Transverse colon (tissue), 4 donors: ENCODE results near the gene LRRC4C. TPM values are rescaled to one million over a fixed set of nuclear protein-coding genes. Genes with fewer than 3 reads are reported as not detected.
"Not testable (repeated sequence)": the region's sequence is repeated elsewhere in the genome, so short reads cannot be mapped to it uniquely, and the experiment has no call there.

Source experiments
- DNase-seq: peaks from one replicate; pipeline ENCODE4 v3.0.0-alpha.2; 2019
- H3K27ac ChIP-seq, 4 donors: fragments of 200-600 bp; sonication (generic); 2 replicates each; pipeline ENCODE4 v1.5.1; 2016 to 2018; ENCODE audit warnings: inconsistent platforms in 4 of 4
- H3K27me3 ChIP-seq: fragments of 200-600 bp; sonication (generic); 2 replicates; pipeline ENCODE4 v1.5.1; 2017; ENCODE audit warnings: inconsistent platforms
- H3K36me3 ChIP-seq, 4 donors: fragments of 200-600 bp; sonication (generic); 2 replicates each; pipeline ENCODE4 v1.5.1; 2017 to 2019; ENCODE audit warnings: inconsistent platforms in 4 of 4
- H3K4me1 ChIP-seq, 4 donors: fragments of 200-600 bp; sonication (generic); 2 replicates each; pipeline ENCODE4 v1.5.1; 2017 to 2020; ENCODE audit warnings: inconsistent platforms in 4 of 4
- H3K4me3 ChIP-seq, 4 donors: fragments of 200-600 bp; sonication (generic); 1 replicate in 1 of 4; 2 replicates in 3 of 4; pipeline versions ENCODE4 v1.5.1 to v1.6.1; 2017 to 2019; ENCODE audit warnings: inconsistent platforms in 4 of 4
- H3K9me3 ChIP-seq, 2 donors: fragments of 200-600 bp; sonication (generic); 2 replicates each; pipeline ENCODE4 v1.5.1; 2017 to 2019; ENCODE audit warnings: inconsistent platforms in 2 of 2
- EP300 ChIP-seq: sonication (generic); formaldehyde crosslinking; IDR thresholded peaks from one replicate; pipeline ENCODE4 v1.6.1; 2017; ENCODE audit warnings: antibody characterized with exemption, low read depth
- POLR2A ChIP-seq: fragments of 450-650 bp; IDR thresholded peaks from one replicate; pipeline ENCODE4 v1.6.1; 2016; ENCODE audit warnings: antibody characterized with exemption, mild to moderate bottlenecking, moderate library complexity
- POLR2AphosphoS5 ChIP-seq, 3 donors: sonication (generic); formaldehyde crosslinking; IDR thresholded peaks; one replicate each; pipeline ENCODE4 v1.6.1; 2016; ENCODE audit warnings: antibody characterized with exemption in 3 of 3
- WGBS, 2 donors: methylation state at CpG; one replicate each; pipeline ENCODE4 v1.1.5; 2018; ENCODE audit warnings: low coverage in 1 of 2; 5-methylcytosine and 5-hydroxymethylcytosine counted together
- in situ Hi-C, 4 donors: fragments of 200-750 bp; cut with MboI; loops; one replicate each; pipeline versions ENCODE4 v1.15.0 to v1.15.1; 2017; ENCODE audit warnings: low sequenced_read_pairs in 3 of 4, low pct_ligation_motif_present in 1 of 4, low pct_unique_long_range_greater_than_20kb in 1 of 4
- intact Hi-C: fragments of 100-400 bp; cut with DNase I; formaldehyde crosslinking; loops from one replicate; pipeline ENCODE4 v1.15.1; 2023; ENCODE audit warnings: low total_unique reads
- total RNA-seq, 4 donors: library from RNA; depleted of rRNA; stranded (reverse); fragments of >200 nt; gene quantifications; one replicate each; pipeline ENCODE4 v1.1.0, GENCODE V29; 2016
- TF ChIP-seq, protein P1 (sequence below), 5 experiments: fragments of 200-600 bp in 3 of 5; fragments of 450-650 bp in 2 of 5; sonication (generic) in 3 of 5; IDR thresholded peaks; 1 replicate in 2 of 5; 2 replicates in 3 of 5; pipeline ENCODE4 v1.5.1; 2016 to 2017; ENCODE audit warnings: antibody characterized with exemption in 5 of 5, inconsistent platforms in 3 of 5, mild to moderate bottlenecking in 2 of 5, moderate library complexity in 1 of 5

Gene LRRC4C
- total RNA-seq, 4 donors from 2014 or later = 0.55 to 1.9 (median 0.64) TPM; not detected in 1

DNA sequence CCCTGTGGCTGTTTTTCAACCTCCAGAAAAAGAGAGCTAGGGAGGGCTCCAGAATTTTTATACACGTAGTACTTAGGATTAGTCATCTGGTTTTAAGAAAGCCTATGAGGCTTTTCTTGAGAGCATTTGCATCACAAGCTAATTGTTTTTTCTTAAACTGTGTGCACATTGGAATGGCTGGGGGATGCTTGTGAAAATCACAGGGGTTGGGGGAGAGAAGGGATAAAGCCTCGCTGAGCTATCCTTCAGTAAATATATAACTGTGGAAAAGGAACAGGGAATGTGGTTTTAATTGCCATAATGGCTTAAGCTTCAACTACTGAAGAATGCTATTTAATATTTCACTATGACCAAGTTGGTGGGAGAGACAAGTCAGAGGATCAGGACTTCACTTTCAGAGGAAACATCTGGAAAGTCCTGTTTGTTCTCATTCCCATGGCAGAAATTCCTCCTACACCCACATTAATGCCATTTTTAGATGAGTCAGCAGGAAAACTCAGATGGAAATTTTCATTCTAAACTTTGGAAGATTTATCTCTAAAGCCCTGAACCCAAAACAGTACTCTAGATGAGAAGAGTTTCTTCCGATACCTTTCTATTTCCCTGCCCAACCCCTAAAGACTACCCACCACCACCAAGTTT is 591.3 kb downstream of the LRRC4C start:
- TF ChIP-seq EP300 (no peak), POLR2A (no peak), POLR2AphosphoS5 (IDR thresholded peaks at IDR 0.05) (no peak)
- TF ChIP-seq, protein P1, sequence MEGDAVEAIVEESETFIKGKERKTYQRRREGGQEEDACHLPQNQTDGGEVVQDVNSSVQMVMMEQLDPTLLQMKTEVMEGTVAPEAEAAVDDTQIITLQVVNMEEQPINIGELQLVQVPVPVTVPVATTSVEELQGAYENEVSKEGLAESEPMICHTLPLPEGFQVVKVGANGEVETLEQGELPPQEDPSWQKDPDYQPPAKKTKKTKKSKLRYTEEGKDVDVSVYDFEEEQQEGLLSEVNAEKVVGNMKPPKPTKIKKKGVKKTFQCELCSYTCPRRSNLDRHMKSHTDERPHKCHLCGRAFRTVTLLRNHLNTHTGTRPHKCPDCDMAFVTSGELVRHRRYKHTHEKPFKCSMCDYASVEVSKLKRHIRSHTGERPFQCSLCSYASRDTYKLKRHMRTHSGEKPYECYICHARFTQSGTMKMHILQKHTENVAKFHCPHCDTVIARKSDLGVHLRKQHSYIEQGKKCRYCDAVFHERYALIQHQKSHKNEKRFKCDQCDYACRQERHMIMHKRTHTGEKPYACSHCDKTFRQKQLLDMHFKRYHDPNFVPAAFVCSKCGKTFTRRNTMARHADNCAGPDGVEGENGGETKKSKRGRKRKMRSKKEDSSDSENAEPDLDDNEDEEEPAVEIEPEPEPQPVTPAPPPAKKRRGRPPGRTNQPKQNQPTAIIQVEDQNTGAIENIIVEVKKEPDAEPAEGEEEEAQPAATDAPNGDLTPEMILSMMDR (IDR thresholded peaks at IDR 0.05) = no peak
- DNase-seq = no peak
- in situ Hi-C loops = no loop called here
- H3K4me3 ChIP-seq = no peak overlapping the region
- no peaks in the 10 kb centered on the region for H3K27me3 ChIP-seq
- WGBS, 2 donors = 55 to 64% methylated on average over 3 of the region's 3 CpGs
- no peaks in the 10 kb centered on the region for H3K9me3 ChIP-seq
- H3K27ac ChIP-seq = no peak overlapping the region
- no peaks in the 10 kb centered on the region for H3K36me3 ChIP-seq
- intact Hi-C loops = no loop called here
- no peaks in the 10 kb centered on the region for H3K4me1 ChIP-seq

DNA sequence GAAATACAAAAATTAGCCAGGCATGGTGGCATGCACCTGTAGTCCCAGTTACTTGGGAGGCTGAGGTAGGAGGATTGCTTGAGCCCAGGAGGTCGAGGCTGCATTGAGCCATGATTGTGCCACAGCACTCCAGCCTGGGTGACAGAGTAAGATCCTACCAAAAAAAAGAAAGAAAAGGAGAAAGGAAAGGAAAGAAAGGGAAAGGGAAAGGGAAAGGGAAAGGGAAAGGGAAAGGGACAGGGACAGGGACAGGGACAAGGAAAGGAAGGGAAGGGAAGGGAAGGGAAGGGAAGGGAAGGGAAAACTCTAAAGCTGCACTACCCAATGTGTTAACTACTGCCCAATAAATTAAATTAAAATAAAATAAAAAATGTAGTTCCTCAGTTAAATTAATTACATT is 601.7 kb downstream of the LRRC4C start:
- in situ Hi-C loops, H3K9me3 ChIP-seq, H3K4me1 ChIP-seq, H3K36me3 ChIP-seq, DNase-seq, H3K27me3 ChIP-seq, H3K4me3 ChIP-seq, intact Hi-C loops, H3K27ac ChIP-seq: not testable (repeated sequence)
- WGBS, 2 donors = 40 to 79% methylated on average over 1 of the region's 1 CpG

DNA sequence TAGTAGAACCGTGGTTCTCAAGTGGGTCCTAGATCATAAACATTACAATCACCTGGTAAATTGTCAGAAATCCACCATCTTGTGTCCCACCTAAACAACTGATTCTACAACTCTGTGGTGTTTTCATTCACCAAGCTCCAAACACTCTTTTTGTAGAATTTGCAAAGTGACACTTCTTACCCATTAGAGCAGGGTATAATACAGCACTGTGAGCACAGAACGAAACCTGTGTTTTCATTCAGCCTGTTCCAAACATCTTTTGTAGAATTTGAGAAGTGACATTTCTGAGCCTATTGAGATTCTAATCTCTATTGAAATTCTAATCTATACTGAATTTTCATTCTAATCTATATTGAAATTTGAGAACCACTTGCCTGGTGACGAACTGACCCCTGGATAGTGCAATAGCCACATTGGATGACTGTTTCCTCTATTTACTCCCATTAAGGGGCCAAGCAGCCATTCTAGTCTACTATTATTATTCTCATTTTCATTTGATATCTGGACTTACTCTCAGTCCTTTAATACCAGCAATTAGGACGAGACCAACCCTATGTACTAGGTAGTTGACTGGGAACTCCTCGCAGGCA is 616.6 kb downstream of the LRRC4C start:
- no peaks in the 10 kb centered on the region for H3K27me3 ChIP-seq
- intact Hi-C loops = loop anchor here (5.0 kb wide), 1 partner anchor 1056 kb away; no protein-coding TSS in a partner anchor
- no peak overlapping the region for H3K4me3 ChIP-seq
- no peak for TF ChIP-seq POLR2A
- 72 to 74% methylated on average over 5 of the region's 5 CpGs for WGBS, 2 donors
- H3K36me3 ChIP-seq = no peaks in the 10 kb centered on the region
- no peaks in the 10 kb centered on the region for H3K4me1 ChIP-seq
- no peak overlapping the region for H3K27ac ChIP-seq
- H3K9me3 ChIP-seq = peaks cover 4 to 12% of the 10 kb centered on the region in 2 donors
- DNase-seq = no peak
- in situ Hi-C loops = no loop called here

DNA sequence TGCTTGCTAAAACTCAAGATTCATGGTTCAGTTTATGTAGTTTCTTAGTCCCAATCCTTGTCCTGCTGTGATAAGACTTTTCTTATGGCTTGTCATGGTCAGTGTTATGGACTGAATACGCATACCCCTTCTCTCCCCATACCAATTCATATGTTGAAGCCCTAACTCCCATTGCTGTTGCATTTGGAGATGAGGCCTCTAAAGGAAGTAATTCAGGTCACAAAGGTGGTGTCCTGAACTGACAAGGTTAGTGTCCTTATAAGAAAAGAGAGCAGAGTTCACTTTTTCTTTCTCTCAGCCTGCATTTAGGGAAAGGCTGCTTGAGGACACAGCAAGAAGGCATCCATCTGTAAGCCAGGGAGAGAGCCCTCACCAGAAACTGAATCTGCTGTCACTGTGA is 618.2 kb downstream of the LRRC4C start:
- in situ Hi-C loops (no loop called here), intact Hi-C loops (loop anchor here (5.0 kb wide), 1 partner anchor 1054 kb away; no protein-coding TSS in a partner anchor)
- no peaks in the 10 kb centered on the region for H3K27me3 ChIP-seq
- no peak overlapping the region for H3K4me3 ChIP-seq
- peaks cover 4 to 12% of the 10 kb centered on the region in 2 donors for H3K9me3 ChIP-seq
- H3K4me1 ChIP-seq = no peaks in the 10 kb centered on the region
- no peak overlapping the region for H3K27ac ChIP-seq
- WGBS, 2 donors = 76 to 80% methylated on average over 1 of the region's 1 CpG
- TF ChIP-seq POLR2AphosphoS5 (IDR thresholded peaks at IDR 0.05) (no peak), POLR2A (no peak), EP300 (no peak)
- TF ChIP-seq, protein P1 (IDR thresholded peaks at IDR 0.05) = no peak
- DNase-seq = no peak
- H3K36me3 ChIP-seq = no peaks in the 10 kb centered on the region

DNA sequence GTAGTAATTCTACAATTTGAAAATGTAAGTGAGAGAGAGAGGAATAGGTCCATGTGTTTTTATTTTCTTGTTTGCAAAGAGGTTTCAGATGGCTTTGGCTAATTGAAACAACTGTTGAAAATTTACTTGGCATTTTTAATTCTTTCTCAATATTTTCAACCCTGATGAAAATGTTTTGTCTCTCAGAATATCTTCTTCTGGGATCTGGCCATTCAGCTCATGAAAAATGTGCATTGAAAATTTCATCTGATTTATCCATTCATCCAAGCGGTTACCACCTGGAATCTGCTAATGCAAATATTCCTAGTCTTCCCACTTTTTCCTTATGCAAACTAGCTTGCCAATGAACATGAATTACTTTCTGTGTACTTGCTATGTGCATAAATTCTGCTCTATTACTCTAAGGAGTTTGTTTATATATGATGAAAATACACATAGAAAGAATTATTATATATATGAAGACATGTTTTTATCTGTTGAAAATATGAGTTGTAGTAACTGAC is 621.2 kb downstream of the LRRC4C start:
- TF ChIP-seq POLR2AphosphoS5 (IDR thresholded peaks at IDR 0.05) (no peak), EP300 (no peak), POLR2A (no peak)
- TF ChIP-seq, protein P1 (IDR thresholded peaks at IDR 0.05) = no peak
- no peak overlapping the region for H3K27ac ChIP-seq
- in situ Hi-C loops = no loop called here
- H3K36me3 ChIP-seq = no peaks in the 10 kb centered on the region
- no peaks in the 10 kb centered on the region for H3K27me3 ChIP-seq
- H3K4me1 ChIP-seq = no peaks in the 10 kb centered on the region
- DNase-seq = no peak
- H3K9me3 ChIP-seq = peaks cover 4 to 12% of the 10 kb centered on the region in 2 donors
- intact Hi-C loops = no loop called here
- 79 to 83% methylated on average over 1 of the region's 1 CpG for whole genome bisulfite sequencing, 2 donors
- no peak overlapping the region for H3K4me3 ChIP-seq
